Thoracic aorta (tissue), 2 donors: ENCODE measurements around the gene PPP1R12B. TPM values are rescaled to one million over a fixed set of nuclear protein-coding genes. Genes with fewer than 3 reads are reported as not detected.
"Not testable (repeated sequence)": the region's sequence is repeated elsewhere in the genome, so short reads cannot be mapped to it uniquely, and the experiment has no call there.

Experiments
- ATAC-seq: fragments of 150-250 bp; one replicate; pipeline ENCODE4 v1.8.0; 2017; ENCODE audit warnings: low read depth; ENCODE audit not compliant: insufficient number of reproducible peaks, low FRiP score
- DNase-seq: peaks from one replicate; pipeline ENCODE4 v3.0.0-alpha.2; 2020; ENCODE audit warnings: low spot score
- H3K27ac ChIP-seq, 2 donors: fragments of 200-600 bp; sonication (generic); 1 replicate in 1 of 2; 2 replicates in 1 of 2; pipeline ENCODE4 v1.5.1; 2016; ENCODE audit warnings: mild to moderate bottlenecking in 2 of 2, moderate library complexity in 2 of 2
- H3K27me3 ChIP-seq: fragments of 200-600 bp; sonication (generic); replicated peaks from 2 replicates; pipeline ENCODE4 v1.6.0; 2016; ENCODE audit warnings: mild to moderate bottlenecking; ENCODE audit not compliant: insufficient read depth
- H3K36me3 ChIP-seq: fragments of 200-600 bp; sonication (generic); one replicate; pipeline ENCODE4 v1.5.1; 2016
- H3K4me1 ChIP-seq, 2 donors: fragments of 200-600 bp; sonication (generic); 1 replicate in 1 of 2; 2 replicates in 1 of 2; pipeline versions ENCODE4 v1.5.1 to v1.6.0; 2016; ENCODE audit warnings: low read depth in 2 of 2, mild to moderate bottlenecking in 1 of 2; ENCODE audit not compliant: control insufficient read depth in 1 of 2
- H3K4me3 ChIP-seq: fragments of 200-600 bp; sonication (generic); 2 replicates; pipeline ENCODE4 v1.5.1; 2016; ENCODE audit warnings: mild to moderate bottlenecking
- H3K9me3 ChIP-seq: fragments of 200-600 bp; sonication (generic); 2 replicates; pipeline ENCODE4 v1.5.1; 2016
- total RNA-seq, 2 donors: library from RNA; depleted of rRNA; stranded (reverse); fragments of >200 nt; gene quantifications; one replicate each; pipeline versions ENCODE4 v1.1.0 to v1.2.3, GENCODE V29; 2016
- TF ChIP-seq, protein P1 (sequence below): fragments of 200-600 bp; sonication (generic); IDR thresholded peaks from one replicate; pipeline ENCODE4 v1.5.1; 2019; ENCODE audit warnings: antibody characterized with exemption

Gene PPP1R12B
- total RNA-seq, 2 donors from 2014 or later: 573 to 677 TPM

DNA sequence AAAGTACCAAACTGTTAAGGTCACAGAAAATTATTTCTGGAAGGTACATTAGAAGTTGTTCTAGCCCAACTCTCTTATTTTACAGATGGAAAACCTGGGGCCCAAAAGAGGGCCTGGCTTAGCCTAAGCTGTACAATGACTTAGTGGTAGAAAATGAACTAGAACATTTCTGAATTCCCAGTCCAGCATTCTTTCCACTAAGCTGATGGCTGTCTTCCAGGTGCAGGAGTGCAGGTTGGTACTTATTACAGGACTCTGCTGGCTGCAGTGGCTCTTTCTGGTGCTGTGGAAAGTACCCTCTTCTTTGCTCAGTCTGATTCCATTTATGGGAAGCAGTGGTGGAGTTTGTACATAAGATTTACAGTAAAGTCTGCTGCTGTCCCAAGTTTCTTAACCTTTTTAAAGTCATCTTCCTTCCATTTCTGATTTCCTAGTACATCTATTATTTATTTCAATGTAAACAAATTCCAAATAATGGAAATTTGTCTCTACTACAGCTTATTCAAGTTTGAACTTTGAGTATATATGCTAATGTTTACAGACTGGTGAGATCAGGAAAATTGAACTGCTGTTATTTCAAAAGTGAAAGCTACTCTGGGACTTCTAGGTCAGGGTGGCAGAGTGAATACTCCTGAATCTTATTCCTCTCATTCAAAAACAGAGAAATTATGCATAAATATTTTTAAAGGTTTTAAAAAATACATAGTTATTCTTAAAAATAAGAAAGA lies 171.8 kb downstream of the PPP1R12B start:
- not testable (repeated sequence) for H3K9me3 ChIP-seq, DNase-seq, H3K27me3 ChIP-seq, H3K36me3 ChIP-seq
- Histone ChIP-seq H3K4me3 (peak overlapping the region; percentile 29), H3K27ac (peak overlapping the region; percentile 75 to 78), H3K4me1 (peaks cover 23 to 57% of the 10 kb centered on the region in 2 donors)
- ATAC-seq: peak; percentile 76

DNA sequence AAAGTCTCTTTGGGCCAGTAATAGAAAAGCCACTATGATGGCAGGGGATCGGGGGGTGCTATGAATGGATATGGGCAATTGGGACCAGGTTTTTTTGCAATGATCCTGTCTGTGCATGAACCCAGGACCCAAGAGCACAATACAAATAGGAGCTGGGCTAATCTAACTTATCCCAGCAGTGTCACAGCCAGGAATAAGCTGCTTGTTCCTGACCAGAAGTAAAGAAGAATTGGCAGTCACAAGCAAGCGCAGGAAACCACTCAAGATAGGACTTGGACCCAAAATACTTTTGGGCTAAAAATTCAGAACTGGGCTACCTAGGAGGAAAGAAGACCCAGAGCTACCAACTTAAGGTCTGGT lies 172.3 kb downstream of the PPP1R12B start:
- H3K36me3 ChIP-seq, DNase-seq, H3K27me3 ChIP-seq, H3K9me3 ChIP-seq, ATAC-seq: not testable (repeated sequence)
- Histone ChIP-seq H3K4me3 (peak overlapping the region; percentile 20), H3K4me1 (peaks cover 25 to 57% of the 10 kb centered on the region in 2 donors), H3K27ac (peak overlapping the region; percentile 36 to 75)

DNA sequence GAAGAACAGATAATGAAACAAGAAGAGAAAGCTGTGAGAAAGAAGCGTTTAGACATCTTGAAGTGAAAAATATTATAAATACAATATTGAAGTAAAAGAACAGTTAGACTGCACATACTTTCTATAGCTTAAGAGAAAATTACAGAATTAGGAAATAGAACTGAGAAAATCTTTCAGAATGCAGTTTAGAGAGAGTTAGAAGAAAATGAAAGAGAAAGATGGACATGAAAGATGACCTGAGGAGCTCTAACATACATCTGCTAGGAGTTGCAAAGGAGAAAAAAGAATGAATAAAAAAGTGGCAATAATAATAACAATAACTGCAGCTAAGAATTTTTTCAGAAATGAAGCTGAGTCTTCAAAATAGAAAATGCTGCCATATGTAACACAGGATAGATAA lies 173.0 kb downstream of the PPP1R12B start:
- ATAC-seq: not testable (repeated sequence)

DNA sequence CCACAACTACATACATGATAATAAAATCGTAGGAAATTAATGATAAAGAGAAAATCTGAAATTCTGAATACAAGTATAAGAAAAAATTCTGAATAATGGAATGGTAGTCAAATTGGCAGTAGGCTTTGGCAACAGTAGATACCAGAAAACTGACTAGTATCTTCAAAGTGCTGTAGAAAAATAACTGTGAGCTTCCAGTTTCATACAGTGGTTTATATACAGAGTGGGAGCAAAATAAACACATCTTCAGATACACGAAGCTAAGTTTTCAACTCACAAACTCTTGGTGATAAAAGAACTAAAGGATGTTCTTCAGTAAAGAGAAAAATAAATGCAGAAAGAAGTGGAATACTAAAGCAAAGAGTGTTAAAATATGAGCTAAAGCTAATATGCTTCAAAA lies 173.4 kb downstream of the PPP1R12B start:
- Histone ChIP-seq H3K27me3 (no peaks in the 10 kb centered on the region), H3K27ac (peak overlapping the region in 1 of 2 donors; percentile 19), H3K9me3 (no peaks in the 10 kb centered on the region), H3K36me3 (no peaks in the 10 kb centered on the region), H3K4me1 (peaks cover 26 to 48% of the 10 kb centered on the region in 2 donors), H3K4me3 (no peak overlapping the region)
- TF ChIP-seq, protein P1, sequence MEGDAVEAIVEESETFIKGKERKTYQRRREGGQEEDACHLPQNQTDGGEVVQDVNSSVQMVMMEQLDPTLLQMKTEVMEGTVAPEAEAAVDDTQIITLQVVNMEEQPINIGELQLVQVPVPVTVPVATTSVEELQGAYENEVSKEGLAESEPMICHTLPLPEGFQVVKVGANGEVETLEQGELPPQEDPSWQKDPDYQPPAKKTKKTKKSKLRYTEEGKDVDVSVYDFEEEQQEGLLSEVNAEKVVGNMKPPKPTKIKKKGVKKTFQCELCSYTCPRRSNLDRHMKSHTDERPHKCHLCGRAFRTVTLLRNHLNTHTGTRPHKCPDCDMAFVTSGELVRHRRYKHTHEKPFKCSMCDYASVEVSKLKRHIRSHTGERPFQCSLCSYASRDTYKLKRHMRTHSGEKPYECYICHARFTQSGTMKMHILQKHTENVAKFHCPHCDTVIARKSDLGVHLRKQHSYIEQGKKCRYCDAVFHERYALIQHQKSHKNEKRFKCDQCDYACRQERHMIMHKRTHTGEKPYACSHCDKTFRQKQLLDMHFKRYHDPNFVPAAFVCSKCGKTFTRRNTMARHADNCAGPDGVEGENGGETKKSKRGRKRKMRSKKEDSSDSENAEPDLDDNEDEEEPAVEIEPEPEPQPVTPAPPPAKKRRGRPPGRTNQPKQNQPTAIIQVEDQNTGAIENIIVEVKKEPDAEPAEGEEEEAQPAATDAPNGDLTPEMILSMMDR: no peak
- no peak for DNase-seq
- no peak for ATAC-seq

More for the DNA sequence above, 173.0 kb downstream of the PPP1R12B start:
- not testable (repeated sequence) for H3K27me3 ChIP-seq, H3K36me3 ChIP-seq, H3K9me3 ChIP-seq, H3K4me3 ChIP-seq, DNase-seq
- peak overlapping the region in 1 of 2 donors; percentile 75 for H3K27ac ChIP-seq
- peaks cover 26 to 52% of the 10 kb centered on the region in 2 donors for H3K4me1 ChIP-seq

DNA sequence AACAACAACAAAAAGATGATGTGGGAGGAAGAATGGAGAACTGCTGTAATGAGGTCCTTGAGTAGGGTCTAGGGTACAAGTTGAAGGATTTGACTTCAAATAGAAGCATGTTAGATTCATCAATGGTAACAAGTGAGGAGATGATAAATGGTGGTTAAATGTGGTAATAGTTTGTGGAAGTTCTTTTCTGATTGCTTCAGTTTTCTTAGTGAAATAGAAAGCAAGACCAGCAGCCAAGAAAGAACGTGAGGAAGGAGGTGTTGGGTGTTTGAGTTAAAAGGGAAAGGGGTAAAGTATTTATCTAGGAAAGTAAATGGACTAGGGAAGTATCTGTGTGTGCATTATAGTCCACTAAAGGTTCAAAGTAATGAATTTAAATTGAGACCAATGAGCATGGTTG lies 177.6 kb downstream of the PPP1R12B start:
- peak overlapping the region in 1 of 2 donors; percentile 17 for H3K27ac ChIP-seq
- H3K9me3 ChIP-seq, H3K4me3 ChIP-seq, ATAC-seq, H3K27me3 ChIP-seq, H3K36me3 ChIP-seq, DNase-seq: not testable (repeated sequence)
- H3K4me1 ChIP-seq: peaks cover 8 to 10% of the 10 kb centered on the region in 2 donors

DNA sequence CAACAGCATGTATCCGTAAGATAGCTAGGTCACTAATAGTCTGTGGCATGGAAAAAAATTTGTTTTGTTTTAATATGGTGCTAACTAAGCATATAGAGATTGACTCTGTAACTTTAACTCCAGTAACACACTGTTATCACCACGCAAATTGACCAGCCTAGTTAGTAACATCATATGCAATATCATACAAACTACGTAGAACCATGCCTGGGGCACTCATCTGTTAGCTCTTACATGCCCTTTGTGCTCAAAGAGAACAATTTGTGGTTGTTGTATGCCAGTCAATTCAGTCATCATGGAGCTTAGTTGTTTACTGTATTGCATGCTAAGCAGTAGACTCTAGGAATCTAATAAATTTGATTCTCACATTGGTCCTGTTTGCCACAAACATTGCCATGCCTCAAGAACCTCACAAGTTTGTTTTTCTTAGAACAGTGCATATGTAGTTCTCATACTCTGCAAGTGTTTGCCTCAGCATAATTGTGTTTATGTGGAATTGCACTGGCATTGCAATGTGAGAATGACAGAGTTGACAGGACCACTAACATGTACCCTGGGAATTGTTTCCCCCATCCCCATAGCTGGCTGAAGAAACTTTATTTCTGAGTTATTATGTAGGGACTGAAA lies 179.7 kb downstream of the PPP1R12B start:
- H3K27ac ChIP-seq, H3K4me1 ChIP-seq, H3K9me3 ChIP-seq, ATAC-seq, H3K36me3 ChIP-seq, DNase-seq, H3K27me3 ChIP-seq, H3K4me3 ChIP-seq: not testable (repeated sequence)

DNA sequence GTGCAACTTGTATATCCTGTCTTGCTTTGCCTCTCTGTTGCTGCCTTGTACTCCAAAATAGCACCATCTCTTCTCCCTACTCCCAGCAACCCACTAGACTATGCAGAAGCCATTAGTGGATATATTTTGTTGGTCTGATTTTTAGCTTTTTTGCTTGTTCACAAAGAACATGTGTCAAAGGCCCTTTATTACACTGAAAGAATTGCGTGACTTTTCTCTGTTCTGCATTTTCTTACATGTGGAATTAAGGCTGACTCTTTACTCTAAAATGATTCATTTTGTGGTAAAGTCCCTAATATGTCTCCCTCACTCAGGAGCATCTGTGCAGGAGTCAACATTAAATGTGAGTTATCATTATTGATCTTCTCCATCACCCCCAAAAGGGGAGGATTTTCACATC lies 182.2 kb downstream of the PPP1R12B start:
- H3K4me3 ChIP-seq, H3K4me1 ChIP-seq, H3K27me3 ChIP-seq, H3K27ac ChIP-seq, H3K36me3 ChIP-seq, DNase-seq, H3K9me3 ChIP-seq, ATAC-seq: not testable (repeated sequence)

DNA sequence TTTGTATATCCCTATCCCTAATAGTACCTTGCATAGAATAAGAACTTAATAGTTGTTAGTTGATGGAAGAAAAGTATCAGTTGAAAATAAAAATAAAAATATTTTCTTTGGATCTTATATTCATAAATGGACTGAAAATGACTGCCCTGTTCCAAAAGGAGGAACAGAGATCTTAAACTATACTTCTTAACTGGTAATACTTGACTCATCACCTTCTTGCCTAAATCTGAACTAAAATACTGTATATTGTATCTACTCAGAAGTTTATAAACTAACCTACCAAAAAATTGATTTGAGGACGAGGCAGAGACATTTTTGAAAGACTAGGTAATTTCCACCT lies 182.9 kb downstream of the PPP1R12B start:
- ATAC-seq (no peak), DNase-seq (no peak)
- TF ChIP-seq, protein P1: no peak
- peaks cover 0 to 4% of the 10 kb centered on the region in 2 donors for H3K4me1 ChIP-seq
- peak overlapping the region; percentile 27 to 38 for H3K27ac ChIP-seq
- no peaks in the 10 kb centered on the region for H3K36me3 ChIP-seq
- peak overlapping the region; percentile 21 for H3K4me3 ChIP-seq
- H3K27me3 ChIP-seq: no peaks in the 10 kb centered on the region
- H3K9me3 ChIP-seq: no peaks in the 10 kb centered on the region

DNA sequence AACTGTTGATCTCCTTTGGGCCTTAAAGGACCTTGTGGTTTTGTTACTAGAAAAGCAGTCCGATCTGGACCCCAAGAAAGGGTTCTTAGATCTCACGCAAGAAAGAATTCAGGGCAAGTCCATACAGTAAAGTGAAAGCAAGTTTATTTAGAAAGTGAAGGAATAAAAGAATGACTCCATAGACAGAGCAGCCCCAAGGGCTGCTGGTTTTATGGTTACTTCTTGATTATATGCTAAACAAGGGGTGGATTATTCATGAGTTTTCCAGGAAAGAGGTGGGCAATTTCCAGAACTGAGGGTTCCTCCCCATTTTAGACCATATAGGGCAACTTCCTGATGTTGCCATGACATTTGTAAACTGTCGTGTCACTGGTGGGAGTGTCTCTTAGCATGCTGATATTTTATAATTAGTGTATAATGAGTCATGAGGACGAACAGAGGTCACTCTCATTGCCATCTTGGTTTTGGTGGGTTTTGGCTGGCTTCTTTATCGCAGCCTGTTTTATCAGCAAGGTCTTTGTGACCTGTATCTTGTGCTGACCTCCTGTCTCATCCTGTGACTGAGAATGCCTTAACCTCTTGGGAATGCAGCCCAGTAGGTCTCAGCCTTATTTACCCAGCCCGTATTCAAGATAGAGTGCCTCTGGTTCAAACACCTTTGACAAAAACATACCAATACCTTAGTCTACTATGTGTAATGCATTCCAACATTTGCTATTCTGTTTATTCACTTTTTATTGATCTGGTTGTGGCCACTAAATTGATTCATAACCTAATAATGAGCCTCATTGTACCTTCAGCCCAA lies 183.5 kb downstream of the PPP1R12B start:
- H3K4me3 ChIP-seq: peak overlapping the region; percentile 21
- not testable (repeated sequence) for H3K27me3 ChIP-seq, H3K4me1 ChIP-seq, H3K9me3 ChIP-seq, ATAC-seq, H3K36me3 ChIP-seq, DNase-seq
- H3K27ac ChIP-seq: peak overlapping the region; percentile 27 to 38

DNA sequence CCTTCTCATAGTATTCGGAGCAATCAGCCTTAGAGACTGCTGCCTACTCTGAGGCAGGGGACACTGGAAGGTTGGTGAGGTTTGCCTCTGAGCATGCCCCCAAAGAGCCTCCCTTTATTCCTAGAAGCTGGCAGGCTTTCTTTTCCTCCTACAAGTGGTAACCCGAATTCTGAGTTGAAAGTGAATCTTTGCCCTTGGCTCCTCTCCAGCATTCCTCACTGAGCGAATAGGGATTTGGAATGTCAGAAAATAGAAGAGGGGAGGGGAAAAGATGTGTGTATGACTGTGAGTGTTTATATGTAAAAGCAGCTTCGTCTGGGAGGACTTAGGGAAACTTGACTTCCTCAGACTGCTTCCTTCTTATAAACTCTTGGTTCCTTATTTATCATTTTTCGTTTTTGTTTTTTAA lies 190.7 kb downstream of the PPP1R12B start:
- H3K27me3 ChIP-seq, H3K9me3 ChIP-seq, H3K36me3 ChIP-seq: not testable (repeated sequence)
- ATAC-seq: peak; percentile 81
- peak overlapping the region; percentile 72 for H3K4me3 ChIP-seq
- H3K4me1 ChIP-seq: peaks cover 0 to 16% of the 10 kb centered on the region in 2 donors
- peak; percentile 65 for DNase-seq
- H3K27ac ChIP-seq: peak overlapping the region; percentile 90 to 98
